OCI-M2 (cell line): ENCODE results near the gene SLC6A13.
"Not testable (repeated sequence)": the region's sequence is repeated elsewhere in the genome, so short reads cannot be mapped to it uniquely, and the experiment has no call there.

Source experiments
- DNase-seq: peaks from one replicate; lab custom pipeline; 2025; ENCODE audit not compliant: unreplicated experiment; lab: John Stamatoyannopoulos, UW

SLC6A13 gene

GRCh38 chr12:217029-217428 is 45.6 kb downstream of the SLC6A13 start:
- not testable (repeated sequence) for DNase-seq

GRCh38 chr12:215116-215515 is 47.5 kb downstream of the SLC6A13 start:
- no peak for DNase-seq

DNA sequence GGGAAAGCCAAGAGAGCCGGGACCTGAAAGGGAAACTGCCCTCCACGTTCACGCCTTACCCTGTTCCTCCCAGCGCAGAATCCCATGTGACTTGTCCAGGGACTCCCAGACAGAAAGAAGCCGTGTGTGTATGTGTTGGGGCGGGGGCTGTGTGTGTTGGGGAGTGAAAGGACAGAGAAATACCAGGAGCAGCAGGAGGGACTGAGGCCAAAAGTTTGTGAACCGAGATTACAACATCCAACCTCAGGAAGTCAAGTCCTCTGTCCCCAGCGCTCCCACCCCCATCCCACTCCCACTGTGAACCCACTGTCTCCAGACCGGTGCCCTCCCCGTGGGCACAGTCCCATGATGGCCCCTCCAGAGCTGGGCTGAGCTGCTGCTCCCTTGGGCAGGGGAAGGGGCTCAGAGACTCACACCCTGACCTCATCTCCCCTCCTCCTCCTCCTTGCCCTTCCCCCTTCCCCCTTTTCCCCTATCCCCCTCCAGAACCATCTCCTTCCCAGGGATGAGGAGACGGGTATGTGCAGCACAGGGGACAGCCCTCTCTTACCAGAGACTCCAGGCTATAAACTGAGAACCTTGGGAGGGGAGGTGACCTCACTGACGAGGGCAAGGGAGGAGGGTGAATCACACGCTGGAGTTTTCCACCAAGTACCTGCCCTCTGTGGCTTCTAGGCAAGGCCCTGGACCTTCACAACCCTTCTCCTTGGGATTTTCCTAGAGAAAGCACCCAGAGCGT is 48.5 kb downstream of the SLC6A13 start, which contains the start of gene SLC6A12:
Gene SLC6A12 (minus strand): TSS at position 155 of the 739 bp plus-strand sequence. CDS start 4,171 bp downstream, outside the sequence.
- no peak for DNase-seq

- DNase-seq: no peak
Observed at GRCh38 chr12:213527-213932, 49.1 kb downstream of the SLC6A13 start.

- DNase-seq: no peak
Observed at GRCh38 chr12:212715-213526, 49.7 kb downstream of the SLC6A13 start.

- DNase-seq: no peak
Observed at GRCh38 chr12:212415-212714, 50.3 kb downstream of the SLC6A13 start.

DNA sequence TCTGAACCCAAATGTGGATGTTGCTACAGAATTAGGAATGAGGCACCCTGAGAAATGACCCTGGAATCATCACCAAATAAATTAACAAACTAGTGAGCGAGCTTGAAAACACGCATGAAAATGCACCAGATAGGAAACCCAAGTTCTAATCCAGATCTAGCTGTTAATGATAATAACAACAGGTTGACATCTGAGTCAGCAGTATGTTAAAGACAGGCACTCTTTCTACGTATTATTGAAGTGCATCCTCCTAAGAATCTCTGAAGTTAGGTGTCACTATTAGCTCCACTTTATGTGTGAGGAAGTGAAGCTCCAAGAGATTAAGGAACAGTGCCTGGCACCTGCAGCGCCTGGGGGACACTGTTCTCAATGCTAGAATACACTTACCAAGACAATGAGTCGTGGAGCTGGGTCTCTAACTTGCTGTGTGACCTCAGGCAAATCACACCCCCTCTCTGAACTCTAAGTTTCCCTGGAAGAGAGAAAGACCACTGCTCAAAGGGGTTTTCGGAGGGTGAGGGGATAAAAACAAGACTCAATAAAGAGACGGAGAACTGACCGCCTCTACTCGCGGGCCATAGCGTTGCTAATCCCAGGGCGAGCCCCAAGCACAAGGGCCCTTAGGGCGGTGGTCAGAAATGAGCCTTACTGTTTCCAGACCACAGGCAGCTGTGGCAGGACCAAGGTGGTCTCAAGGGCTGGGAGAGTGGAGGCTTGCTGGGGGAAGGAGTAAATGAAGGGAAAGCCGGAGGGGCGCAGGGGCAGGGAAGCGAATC is 50.8 kb downstream of the SLC6A13 start:
- DNase-seq: no peak

DNA sequence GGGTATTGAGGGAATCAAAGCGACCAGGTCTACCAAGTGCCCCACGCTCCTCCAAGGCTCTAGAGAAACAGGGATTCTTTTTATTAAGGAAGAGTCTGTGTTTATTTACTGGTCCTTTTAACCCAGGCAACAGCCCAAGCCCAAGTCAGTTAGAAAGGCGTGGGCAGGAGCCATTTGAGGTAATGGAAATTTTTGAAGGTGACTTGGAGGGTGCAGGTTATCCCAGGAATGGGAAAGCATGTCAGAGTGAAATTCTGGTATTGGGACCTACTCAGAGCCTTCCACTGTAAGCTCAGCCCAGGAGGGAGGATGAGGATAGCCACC is 51.5 kb downstream of the SLC6A13 start:
- DNase-seq: no peak

GRCh38 chr12:210277-211141 is 52.1 kb downstream of the SLC6A13 start:
- no peak for DNase-seq

- no peak for DNase-seq
Observed at GRCh38 chr12:209851-210250, 52.8 kb downstream of the SLC6A13 start.

GRCh38 chr12:209246-209645 is 53.4 kb downstream of the SLC6A13 start:
- DNase-seq: no peak

- no peak for DNase-seq
Observed at GRCh38 chr12:208813-209212, 53.8 kb downstream of the SLC6A13 start.

- DNase-seq: no peak
Observed at GRCh38 chr12:207804-208203, 54.8 kb downstream of the SLC6A13 start.

- DNase-seq: no peak
Observed at GRCh38 chr12:206746-207440, 55.7 kb downstream of the SLC6A13 start.

GRCh38 chr12:205026-205425 is 57.6 kb downstream of the SLC6A13 start:
- no peak for DNase-seq

GRCh38 chr12:204261-204678 is 58.4 kb downstream of the SLC6A13 start:
- DNase-seq: no peak

- DNase-seq: no peak
Observed at GRCh38 chr12:203462-204260, 59.0 kb downstream of the SLC6A13 start.

- no peak for DNase-seq
Observed at GRCh38 chr12:203074-203461, 59.6 kb downstream of the SLC6A13 start.

DNA sequence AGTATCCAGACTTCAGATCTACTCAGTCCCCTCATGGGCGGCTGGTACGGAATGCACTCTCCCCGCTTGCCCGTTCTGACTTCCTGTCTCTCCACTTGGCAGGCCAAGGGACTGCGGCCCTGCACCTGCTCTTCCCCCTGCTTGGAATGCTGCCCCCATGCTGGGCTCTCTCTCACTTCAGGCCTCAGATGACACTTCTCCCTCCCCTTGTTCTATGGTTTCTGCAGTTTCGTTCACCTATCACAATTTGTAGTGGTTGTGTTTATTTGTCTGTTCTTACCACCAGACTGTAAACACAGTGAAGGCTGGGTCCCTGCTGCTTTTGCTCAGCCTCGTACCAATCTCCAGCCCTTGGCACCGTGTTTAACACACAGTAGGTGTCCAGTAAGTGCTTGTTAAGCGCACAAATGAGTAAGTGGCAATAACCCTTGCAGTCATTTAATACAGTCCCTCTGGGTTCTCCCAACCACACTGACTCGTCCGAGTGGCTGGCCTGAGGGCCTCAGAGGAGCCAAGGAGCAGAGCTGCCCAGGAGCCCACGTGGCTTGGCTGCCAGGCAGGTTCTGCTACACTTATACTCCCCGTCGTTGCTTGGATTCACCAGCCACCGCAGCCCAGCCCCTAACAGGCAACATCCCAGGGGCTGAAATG is 60.4 kb downstream of the SLC6A13 start:
- DNase-seq: no peak
